TTC549 (cell line): ENCODE measurements around the gene NHLH2.

Experiments used
- FAIRE-seq: peaks from 2 replicates; lab custom pipeline; 2012; peaks lifted over from hg19 to GRCh38; lab: Jason Lieb, UNC

NHLH2 gene

GRCh38 chr1:115796897-115797296 is 44.0 kb downstream of the NHLH2 start:
- FAIRE-seq: no peak

- FAIRE-seq: no peak
Measured at GRCh38 chr1:115796036-115796435, 44.9 kb downstream of the NHLH2 start.

- no peak for FAIRE-seq
Measured at GRCh38 chr1:115794976-115795639, 45.8 kb downstream of the NHLH2 start.

- FAIRE-seq: no peak
Measured at GRCh38 chr1:115793162-115793561, 47.8 kb downstream of the NHLH2 start.

GRCh38 chr1:115791816-115792215 is 49.1 kb downstream of the NHLH2 start:
- FAIRE-seq: no peak

GRCh38 chr1:115790846-115791245 is 50.1 kb downstream of the NHLH2 start:
- FAIRE-seq: no peak

- FAIRE-seq: no peak
Measured at GRCh38 chr1:115790356-115790755, 50.6 kb downstream of the NHLH2 start.
